ENCODE results near the gene PWWP2B.

DNA sequence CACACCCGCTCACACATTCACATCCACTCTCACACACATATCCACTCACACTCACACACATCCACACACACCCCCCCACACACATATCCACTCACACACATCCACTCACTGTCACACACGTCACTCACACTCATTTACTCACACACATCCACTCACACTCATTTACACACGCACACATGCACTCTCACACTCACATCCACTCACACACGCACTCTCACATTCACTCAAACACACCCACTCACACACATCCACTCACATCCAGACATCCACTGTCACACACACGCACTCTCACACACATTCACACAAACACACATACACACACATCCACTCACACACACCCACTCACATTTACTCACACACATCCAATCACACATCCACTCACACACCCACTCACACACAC is 18.3 kb downstream of the PWWP2B start:
- TF ChIP-seq CTCF (IDR thresholded peaks at IDR 0.05) (no peak), REST (IDR thresholded peaks at IDR 0.05; ENCODE audit: insufficient read depth in 1 of 2, low read depth in 2 of 2, low read length in 1 of 2) (no peak), SIN3A (IDR thresholded peaks at IDR 0.05; ENCODE audit: borderline replicate concordance, insufficient read depth, low read depth, low read length) (no peak), POLR2AphosphoS5 (IDR thresholded peaks at IDR 0.05; ENCODE audit: low read depth, low read length) (no peak), TCF7L2 (IDR thresholded peaks at IDR 0.05; ENCODE audit: low read depth, low read length) (no peak)

Measured in Panc1 (cell line).